Right forelimb (tissue), 1 donor: Measurements from ENCODE around the gene KMO.
A peak's percentile ranks its signal among the peaks of the same experiment; 100 is the strongest.

Experiments used
- DNase-seq: peaks from one replicate; pipeline ENCODE4 v3.0.0-alpha.2; 2018

Gene KMO

GRCh38 chr1:241631674-241632073, 99.5 kb downstream of the KMO start:
- no peak for DNase-seq

DNA sequence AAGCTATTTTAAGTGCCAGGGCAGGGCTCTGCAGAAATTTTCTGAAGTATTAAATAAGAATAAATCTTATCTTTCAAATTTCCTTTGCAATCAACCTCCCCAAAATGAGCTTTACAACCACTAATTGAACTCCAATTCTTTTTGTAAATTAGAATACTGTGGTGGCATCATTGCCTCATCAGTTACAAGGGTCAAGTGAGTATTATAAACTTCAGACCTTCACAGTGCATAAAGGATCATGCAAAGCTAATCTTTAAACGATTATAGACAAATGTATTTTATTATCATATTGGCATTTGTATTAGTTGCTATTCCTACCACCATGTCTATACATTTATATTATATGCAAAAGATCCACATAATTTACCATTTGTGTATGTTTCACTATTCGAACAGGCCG, 100.8 kb downstream of the KMO start:
- DNase-seq, result no peak

DNA sequence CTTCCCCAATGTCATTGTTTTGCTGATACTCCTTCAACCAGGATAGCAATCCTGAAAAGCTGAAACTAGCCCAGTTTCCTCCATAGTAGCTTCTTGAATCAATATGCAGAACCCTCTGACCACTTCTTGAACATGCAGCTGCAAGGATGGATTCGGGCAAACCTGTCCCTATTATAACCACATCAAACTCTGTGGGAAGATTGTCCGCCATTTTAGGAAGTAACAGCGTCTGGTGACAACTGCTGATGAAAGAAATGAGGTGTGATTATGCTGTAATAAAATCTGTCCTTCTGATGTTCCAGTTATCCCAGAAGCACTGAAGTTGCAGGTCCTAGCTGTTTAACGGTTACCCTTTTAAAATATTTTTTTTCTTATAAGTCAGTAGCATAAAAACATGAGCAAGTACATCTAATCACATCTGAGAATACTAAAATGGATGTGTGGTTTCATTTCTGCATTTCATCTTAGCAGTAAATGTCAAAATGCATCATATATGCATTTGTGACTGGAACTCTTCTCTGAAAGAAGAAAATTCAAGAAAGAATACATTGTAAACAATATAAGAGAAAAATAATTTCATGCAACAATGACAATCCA, 103.5 kb downstream of the KMO start:
- no peak for DNase-seq

- no peak for DNase-seq
These were observed 104.1 kb downstream of the KMO start for GRCh38 chr1:241636291-241636690.

- no peak for DNase-seq
These were observed 104.9 kb downstream of the KMO start for GRCh38 chr1:241637046-241637590.

GRCh38 chr1:241637604-241638003, 105.4 kb downstream of the KMO start:
- no peak for DNase-seq

DNA sequence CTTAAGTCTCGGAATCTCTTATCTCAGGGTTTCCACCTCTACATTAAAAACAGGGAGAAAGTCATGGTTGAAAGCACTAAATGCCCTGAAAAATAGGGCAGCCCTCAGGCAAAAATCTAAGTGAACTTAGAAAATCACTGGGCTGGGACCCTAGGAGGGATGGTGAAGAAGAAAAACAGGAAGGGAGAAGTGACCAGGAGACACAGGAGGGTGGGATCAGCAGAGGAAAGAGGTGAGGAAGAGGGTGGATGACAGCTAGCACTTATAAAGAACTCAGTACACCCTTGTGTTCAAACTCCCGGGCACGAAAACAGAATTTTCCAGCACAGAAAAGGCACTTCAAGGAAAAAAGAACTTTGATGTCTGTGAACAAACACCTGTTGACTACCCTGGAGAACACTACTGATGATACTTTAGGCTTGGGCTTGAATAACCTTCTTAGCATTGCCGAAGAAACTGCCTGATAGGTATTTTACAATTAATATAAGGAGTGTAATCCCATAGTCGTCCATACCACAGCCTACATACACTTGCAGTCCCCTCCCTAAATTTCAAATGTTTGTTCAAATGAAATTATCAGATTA, 106.0 kb downstream of the KMO start:
- DNase-seq, result no peak

- no peak for DNase-seq
These were observed 106.9 kb downstream of the KMO start for GRCh38 chr1:241638909-241639622.

DNA sequence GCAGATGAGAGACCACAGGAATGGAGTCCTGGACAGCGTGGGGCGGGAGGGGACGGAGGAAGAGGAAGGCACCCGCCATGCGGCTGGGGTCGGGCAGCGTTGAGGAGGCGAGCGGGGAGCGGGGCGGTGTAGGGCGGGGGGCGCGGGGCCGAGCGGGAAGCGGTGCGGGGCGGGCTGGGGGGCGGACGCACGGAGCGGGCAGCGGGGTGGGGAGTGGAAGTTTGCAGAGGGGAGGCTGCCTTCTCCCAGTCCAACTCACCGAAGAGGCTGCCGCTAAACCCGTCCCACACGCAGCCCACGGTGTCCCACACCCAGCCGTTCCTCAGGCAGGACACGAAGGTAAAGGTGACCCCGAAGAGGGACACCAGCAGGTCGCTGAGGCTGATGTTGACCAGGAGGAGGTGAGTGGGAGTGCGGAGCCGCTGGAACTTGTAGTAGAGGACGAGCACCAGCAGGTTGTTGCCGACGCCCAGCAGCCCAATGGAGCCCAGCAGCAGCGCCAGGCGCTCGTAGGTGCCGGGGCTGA, 107.5 kb downstream of the KMO start:
- peak; percentile 74 for DNase-seq

DNA sequence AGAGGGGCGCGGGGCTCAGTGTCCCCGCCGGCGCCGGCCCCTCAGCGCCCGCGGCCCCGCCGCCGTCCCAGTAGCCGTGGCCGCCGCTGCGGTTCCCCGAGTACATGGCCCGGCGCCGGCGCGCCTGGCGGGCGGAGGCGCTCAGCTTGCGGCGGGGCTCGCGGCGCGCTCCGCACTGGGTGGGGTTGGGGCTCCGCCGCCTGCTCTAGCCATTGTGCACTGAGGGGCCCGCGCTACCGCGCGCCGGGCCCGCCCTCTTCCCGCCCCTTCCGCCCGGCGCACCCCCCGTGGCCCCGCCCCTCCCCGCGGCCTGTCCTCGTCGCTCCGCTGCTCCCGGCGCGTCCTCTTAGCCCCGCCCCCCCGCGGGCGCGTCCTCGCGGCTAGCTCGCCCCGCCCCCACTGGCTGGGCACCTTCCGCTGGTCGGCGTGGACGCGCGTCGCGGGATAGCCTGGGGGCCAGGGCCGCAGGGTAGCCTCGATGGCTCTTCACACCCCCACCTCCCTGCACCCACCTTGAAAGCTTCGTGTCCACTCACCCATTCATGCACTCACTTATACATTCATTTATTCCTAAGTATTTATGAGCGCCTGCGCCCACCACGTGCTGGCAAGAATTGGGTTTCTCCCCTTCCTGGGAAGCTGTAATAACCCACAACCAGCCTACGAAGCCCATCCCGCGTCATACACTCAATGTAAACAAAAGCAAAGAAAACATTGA, 108.1 kb downstream of the KMO start, which contains the start of the genes CHML and OPN3:
Gene CHML (minus strand): TSS at position 221 of the 718 bp plus-strand sequence. CDS start 4,603 bp downstream, outside the sequence.
Gene OPN3 (minus strand): TSS at position 221 of the 718 bp plus-strand sequence. CDS start 115 bp downstream, at position 106.
- peak; percentile 94 for DNase-seq

GRCh38 chr1:241640867-241641622, 108.9 kb downstream of the KMO start:
- DNase-seq, result no peak

- DNase-seq, result no peak
These were observed 109.8 kb downstream of the KMO start for GRCh38 chr1:241641773-241642592.

GRCh38 chr1:241642593-241642944, 110.4 kb downstream of the KMO start:
- no peak for DNase-seq

GRCh38 chr1:241644259-241644658, 112.1 kb downstream of the KMO start:
- DNase-seq, result no peak

DNA sequence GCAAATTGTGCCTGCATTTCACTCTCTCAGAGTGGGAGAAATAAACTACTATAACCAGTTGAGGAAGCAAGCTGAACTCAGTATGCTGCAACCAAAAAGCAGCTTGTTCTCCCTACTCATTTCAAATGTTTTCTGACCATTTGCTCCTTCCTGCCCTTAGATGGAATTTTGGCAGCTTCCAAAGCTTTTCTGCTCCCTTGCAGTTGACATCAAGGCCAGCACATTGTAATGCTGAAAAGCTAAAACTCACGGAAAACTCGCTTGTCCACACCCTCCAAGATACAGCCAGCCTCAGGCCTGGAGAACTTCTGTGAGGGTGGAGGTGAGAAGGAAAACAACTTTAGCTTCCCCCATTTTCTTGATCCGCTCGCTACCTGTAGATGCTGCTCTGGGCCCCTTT, 113.0 kb downstream of the KMO start:
- no peak for DNase-seq
